Bronchial epithelial cell (primary cell): ENCODE results near the gene PAX2. TPM values are rescaled to one million over a fixed set of nuclear protein-coding genes. Genes with fewer than 3 reads are reported as not detected.

ENCODE experiments used
- DNase-seq: peaks from one replicate; pipeline ENCODE4 v3.0.0-alpha.2; 2010; ENCODE audit warnings: low read depth
- FAIRE-seq: peaks from 2 replicates; lab custom pipeline; 2011; peaks lifted over from hg19 to GRCh38; lab: Jason Lieb, UNC
- H3K27me3 ChIP-seq: 2 replicates; pipeline ENCODE4 v1.5.1; 2011; ENCODE audit warnings: low read length; ENCODE audit not compliant: control insufficient read depth, insufficient read depth
- H3K36me3 ChIP-seq: 2 replicates; pipeline ENCODE4 v1.5.1; 2011; ENCODE audit warnings: low read length; ENCODE audit not compliant: control insufficient read depth, insufficient read depth
- H3K4me3 ChIP-seq: 2 replicates; pipeline ENCODE4 v1.5.1; 2011; ENCODE audit warnings: mild to moderate bottlenecking, low read depth, low read length, control low read depth
- CTCF ChIP-seq: IDR thresholded peaks from 2 replicates; pipeline ENCODE4 v1.5.1; 2011; ENCODE audit warnings: mild to moderate bottlenecking, moderate library complexity, low read length, control low read depth, inconsistent platforms; ENCODE audit not compliant: insufficient read depth, severe bottlenecking
- total RNA-seq: library from RNA; depleted of rRNA; stranded (reverse); fragments of >200 nt; gene quantifications from 2 replicates; pipeline ENCODE4 v1.2.1, GENCODE V29; 2014

PAX2 gene
- total RNA-seq, 1 donor from 2014 or later = not detected

- no peaks in the 10 kb centered on the region for H3K36me3 ChIP-seq
- FAIRE-seq (no peak), DNase-seq (no peak)
- no peak for TF ChIP-seq CTCF
- no peak overlapping the region for H3K4me3 ChIP-seq
- H3K27me3 ChIP-seq = peaks cover 28% of the 10 kb centered on the region
These were observed 123.0 kb downstream of the PAX2 start for GRCh38 chr10:100868382-100868781.

GRCh38 chr10:100869399-100869798 is 124.0 kb downstream of the PAX2 start:
- DNase-seq (no peak), FAIRE-seq (no peak)
- H3K27me3 ChIP-seq = peaks cover 25% of the 10 kb centered on the region
- TF ChIP-seq CTCF = no peak
- no peaks in the 10 kb centered on the region for H3K36me3 ChIP-seq
- H3K4me3 ChIP-seq = no peak overlapping the region

- Histone ChIP-seq H3K36me3 (no peaks in the 10 kb centered on the region), H3K4me3 (no peak overlapping the region), H3K27me3 (peaks cover 13% of the 10 kb centered on the region)
- peak; percentile 97 for FAIRE-seq
- DNase-seq = peak; percentile 21
- peak; percentile 74 for TF ChIP-seq CTCF
These were observed 126.8 kb downstream of the PAX2 start for GRCh38 chr10:100872034-100872791.

- no peak for TF ChIP-seq CTCF
- Histone ChIP-seq H3K4me3 (no peak overlapping the region), H3K27me3 (peaks cover 13% of the 10 kb centered on the region), H3K36me3 (no peaks in the 10 kb centered on the region)
- FAIRE-seq (no peak), DNase-seq (no peak)
These were observed 127.9 kb downstream of the PAX2 start for GRCh38 chr10:100873146-100873826.

- H3K4me3 ChIP-seq = no peak overlapping the region
- TF ChIP-seq CTCF = no peak
- DNase-seq (no peak), FAIRE-seq (no peak)
- H3K27me3 ChIP-seq = peaks cover 13% of the 10 kb centered on the region
- H3K36me3 ChIP-seq = no peaks in the 10 kb centered on the region
These were observed 128.5 kb downstream of the PAX2 start for GRCh38 chr10:100873827-100874326.
